GM20000 (cell line): ENCODE measurements around the gene DNAJB12.
A peak's percentile ranks its signal among the peaks of the same experiment; 100 is the strongest.

Experiments used
- DNase-seq: peaks from one replicate; pipeline ENCODE4 v3.0.0; 2012; ENCODE audit warnings: low spot score
- CTCF ChIP-seq: IDR thresholded peaks from 2 replicates; pipeline ENCODE4 v1.5.1; 2012; ENCODE audit warnings: mild to moderate bottlenecking, control low read depth; ENCODE audit errors: extremely low read depth, missing control alignments

DNAJB12 gene

GRCh38 chr10:72338180-72338579 is 16.5 kb downstream of the DNAJB12 start:
- no peak for TF ChIP-seq CTCF

GRCh38 chr10:72337722-72338121 is 17.0 kb downstream of the DNAJB12 start:
- no peak for DNase-seq
- no peak for TF ChIP-seq CTCF

More at GRCh38 chr10:72338180-72338579, 16.5 kb downstream of the DNAJB12 start:
- no peak for DNase-seq

- DNase-seq = no peak
- peak; percentile 84 for TF ChIP-seq CTCF
Measured at GRCh38 chr10:72337039-72337629, 17.6 kb downstream of the DNAJB12 start.

GRCh38 chr10:72336259-72337038 is 18.3 kb downstream of the DNAJB12 start:
- no peak for DNase-seq
- TF ChIP-seq CTCF = no peak

GRCh38 chr10:72335394-72336258 is 19.1 kb downstream of the DNAJB12 start:
- DNase-seq = peak; percentile 66
- TF ChIP-seq CTCF = no peak

- peak; percentile 77 for DNase-seq
- no peak for TF ChIP-seq CTCF
Measured at GRCh38 chr10:72334825-72335393, 19.8 kb downstream of the DNAJB12 start.
